Erythroblast (primary cell): Measurements from ENCODE around the gene DMRTA2.

Experiments
- GATA1 ChIP-seq: IDR thresholded peaks from 2 replicates; pipeline ENCODE4 v1.6.1; 2011; ENCODE audit warnings: low read depth, mild to moderate bottlenecking, control low read depth, low read length, moderate library complexity
- POLR2A ChIP-seq: IDR thresholded peaks from 2 replicates; pipeline ENCODE4 v1.6.1; 2011; ENCODE audit warnings: mild to moderate bottlenecking, low read length

- TF ChIP-seq POLR2A (no peak), GATA1 (no peak)
Measured at GRCh38 chr1:50436489-50436888, 13.2 kb upstream of the DMRTA2 start.
